Upper lobe of right lung (tissue), 1 donor: ENCODE data around the gene CYB5R3. TPM values are rescaled to one million over a fixed set of nuclear protein-coding genes. Genes with fewer than 3 reads are reported as not detected.

Experiments
- ATAC-seq: fragments of 200-7000 bp; cut with Tn5 transposase; one replicate; pipeline ENCODE4 v1.9.1; 2020; ENCODE audit warnings: mild to moderate bottlenecking, moderate library complexity
- DNase-seq: peaks from one replicate; pipeline ENCODE4 v3.0.0-alpha.2; 2020
- H3K27ac ChIP-seq: fragments of 200-600 bp; one replicate; pipeline ENCODE4 v1.8.0; 2022
- H3K27me3 ChIP-seq: fragments of 200-600 bp; one replicate; pipeline ENCODE4 v1.8.0; 2022; ENCODE audit warnings: mild to moderate bottlenecking
- H3K36me3 ChIP-seq: fragments of 200-600 bp; one replicate; pipeline ENCODE4 v1.8.0; 2022
- H3K4me1 ChIP-seq: fragments of 200-600 bp; one replicate; pipeline ENCODE4 v1.8.0; 2022
- H3K4me3 ChIP-seq: fragments of 200-600 bp; one replicate; pipeline ENCODE4 v1.8.0; 2022; ENCODE audit warnings: mild to moderate bottlenecking
- H3K9me3 ChIP-seq: fragments of 200-600 bp; one replicate; pipeline ENCODE4 v1.8.0; 2022
- CTCF ChIP-seq: fragments of 200-600 bp; IDR thresholded peaks from one replicate; pipeline ENCODE4 v1.8.0; 2022; ENCODE audit warnings: antibody characterized with exemption
- intact Hi-C: fragments of 100-400 bp; cut with DNase I; formaldehyde crosslinking; loops from one replicate; pipeline ENCODE4 v1.11.0; 2022
- total RNA-seq: library from RNA; stranded (reverse); fragmentation: NEBNext Ultra II Directional; extraction: Animal tissue kit (Norgen Biotek cat#: 25700); gene quantifications from one replicate; pipeline ENCODE4 v1.2.1, GENCODE V29; 2021
- donor health status: DM: no; HTN: yes; CAD: no; lungs with severe emphysema.

The CYB5R3 gene
- total RNA-seq, 1 donor from 2014 or later: 251 TPM

GRCh38 chr22:42645938-42646568 is 3.1 kb downstream of the CYB5R3 start:
- ATAC-seq (peak; percentile 1), DNase-seq (no peak)
- Histone ChIP-seq H3K36me3 (no peaks in the 10 kb centered on the region), H3K27ac (peak overlapping the region; percentile 92), H3K4me1 (peaks cover 65% of the 10 kb centered on the region), H3K4me3 (peak overlapping the region; percentile 42), H3K27me3 (no peaks in the 10 kb centered on the region), H3K9me3 (no peaks in the 10 kb centered on the region)
- intact Hi-C loops: no loop called here
- no peak for TF ChIP-seq CTCF

GRCh38 chr22:42645341-42645937 is 3.8 kb downstream of the CYB5R3 start:
- ATAC-seq (peak; percentile 13), DNase-seq (peak; percentile 74)
- Histone ChIP-seq H3K9me3 (no peaks in the 10 kb centered on the region), H3K4me3 (peak overlapping the region; percentile 42), H3K36me3 (no peaks in the 10 kb centered on the region), H3K4me1 (peaks cover 65% of the 10 kb centered on the region), H3K27me3 (no peaks in the 10 kb centered on the region), H3K27ac (peak overlapping the region; percentile 92)
- intact Hi-C loops: no loop called here
- no peak for TF ChIP-seq CTCF

- H3K9me3 ChIP-seq: no peaks in the 10 kb centered on the region
- intact Hi-C loops: no loop called here
- H3K27me3 ChIP-seq: no peaks in the 10 kb centered on the region
- no peak for TF ChIP-seq CTCF
- peak; percentile 76 for DNase-seq
- peak overlapping the region; percentile 92 for H3K27ac ChIP-seq
- no peaks in the 10 kb centered on the region for H3K36me3 ChIP-seq
- no peak for ATAC-seq
- peak overlapping the region; percentile 42 for H3K4me3 ChIP-seq
- H3K4me1 ChIP-seq: peaks cover 69% of the 10 kb centered on the region
Observed at GRCh38 chr22:42644422-42645340, 4.5 kb downstream of the CYB5R3 start.

GRCh38 chr22:42643634-42644421 is 5.4 kb downstream of the CYB5R3 start:
- intact Hi-C loops: no loop called here
- H3K36me3 ChIP-seq: no peaks in the 10 kb centered on the region
- H3K9me3 ChIP-seq: no peaks in the 10 kb centered on the region
- peak overlapping the region; percentile 92 for H3K27ac ChIP-seq
- no peak for TF ChIP-seq CTCF
- peaks cover 69% of the 10 kb centered on the region for H3K4me1 ChIP-seq
- no peak for ATAC-seq
- H3K27me3 ChIP-seq: no peaks in the 10 kb centered on the region
- DNase-seq: no peak
- no peak overlapping the region for H3K4me3 ChIP-seq
